Hepatocyte (in vitro differentiated cells): Measurements from ENCODE around the gene DNAH9. TPM values are rescaled to one million over a fixed set of nuclear protein-coding genes. Genes with fewer than 3 reads are reported as not detected.

Experiments
- DNase-seq: peaks from one replicate; pipeline ENCODE4 v3.0.0-alpha.2; 2016; ENCODE audit warnings: low spot score
- H2AFZ ChIP-seq: fragments of 200-600 bp; sonication (generic); 2 replicates; pipeline ENCODE4 v1.6.0; 2016; ENCODE audit warnings: antibody characterized with exemption, mild to moderate bottlenecking
- H3K27ac ChIP-seq: fragments of 200-600 bp; sonication (generic); 2 replicates; pipeline ENCODE4 v1.5.1; 2016; ENCODE audit warnings: mild to moderate bottlenecking
- H3K27me3 ChIP-seq: fragments of 200-600 bp; sonication (generic); 2 replicates; pipeline ENCODE4 v1.6.1; 2016
- H3K36me3 ChIP-seq: fragments of 200-600 bp; sonication (generic); replicated peaks from 2 replicates; pipeline ENCODE4 v1.5.1; 2016; ENCODE audit warnings: low read depth; ENCODE audit not compliant: insufficient read depth
- H3K4me1 ChIP-seq: fragments of 200-600 bp; sonication (generic); 2 replicates; pipeline ENCODE4 v1.5.1; 2016; ENCODE audit warnings: mild to moderate bottlenecking, moderate library complexity; ENCODE audit not compliant: insufficient read depth
- H3K4me2 ChIP-seq: fragments of 200-600 bp; sonication (generic); 2 replicates; pipeline ENCODE4 v1.6.0; 2016
- H3K4me3 ChIP-seq: fragments of 200-600 bp; sonication (generic); 2 replicates; pipeline ENCODE4 v1.5.1; 2016; ENCODE audit warnings: mild to moderate bottlenecking
- H3K79me2 ChIP-seq: fragments of 200-600 bp; sonication (generic); 2 replicates; pipeline ENCODE4 v1.6.0; 2017; ENCODE audit warnings: mild to moderate bottlenecking
- H3K9me2 ChIP-seq: fragments of 200-600 bp; sonication (generic); replicated peaks from 2 replicates; pipeline ENCODE4 v1.6.0; 2017; ENCODE audit warnings: mild to moderate bottlenecking; ENCODE audit not compliant: insufficient read depth
- H3K9me3 ChIP-seq: fragments of 200-600 bp; sonication (generic); 2 replicates; pipeline ENCODE4 v1.5.1; 2016; ENCODE audit warnings: low read depth, mild to moderate bottlenecking
- H4K20me1 ChIP-seq: fragments of 200-600 bp; sonication (generic); 2 replicates; pipeline ENCODE4 v1.6.0; 2016; ENCODE audit warnings: mild to moderate bottlenecking; ENCODE audit not compliant: insufficient read depth, poor library complexity, severe bottlenecking
- CTCF ChIP-seq: fragments of 200-600 bp; sonication (generic); IDR thresholded peaks from 2 replicates; pipeline ENCODE4 v1.5.1; 2016; ENCODE audit warnings: antibody characterized with exemption, mild to moderate bottlenecking; ENCODE audit not compliant: poor library complexity
- EZH2 ChIP-seq: fragments of 200-600 bp; sonication (generic); IDR thresholded peaks from 2 replicates; pipeline ENCODE4 v1.6.1; 2016; ENCODE audit warnings: antibody characterized with exemption, mild to moderate bottlenecking, borderline replicate concordance
- EZH2phosphoT487 ChIP-seq: fragments of 200-600 bp; sonication (generic); IDR thresholded peaks from one replicate; pipeline ENCODE4 v1.6.1; 2018; ENCODE audit warnings: antibody characterized with exemption, mild to moderate bottlenecking, low read depth, moderate library complexity; ENCODE audit not compliant: unreplicated experiment, severe bottlenecking
- WGBS: methylation state at CpG from one replicate; pipeline ENCODE4 v1.1.6; 2016; ENCODE audit warnings: low lambda C conversion rate; ENCODE audit errors: missing lambda C conversion rate; 5-methylcytosine and 5-hydroxymethylcytosine counted together
- polyA plus RNA-seq: library from polyadenylated mRNA; unstranded; fragments of >200 nt; fragmentation: Nextera tagmentation; extraction: Ambion mirVana; gene quantifications from 2 replicates; pipeline ENCODE4 v1.2.1, GENCODE V29; 2016
- total RNA-seq: library from RNA; depleted of rRNA; stranded (reverse); fragments of >200 nt; gene quantifications from 2 replicates; pipeline ENCODE4 v1.2.3, GENCODE V29; 2014

DNAH9 gene
- total and polyA plus RNA-seq, 2 experiments from 2014 or later, result 1.2 to 2.7 TPM

GRCh38 chr17:11561281-11561680, 37.0 kb upstream of the DNAH9 start:
- no peaks in the 10 kb centered on the region for H4K20me1 ChIP-seq
- no peaks in the 10 kb centered on the region for H3K4me1 ChIP-seq
- no peak overlapping the region for H2AFZ ChIP-seq
- no peaks in the 10 kb centered on the region for H3K79me2 ChIP-seq
- no peaks in the 10 kb centered on the region for H3K9me2 ChIP-seq
- TF ChIP-seq CTCF (no peak), EZH2 (no peak), EZH2phosphoT487 (no peak)
- H3K4me3 ChIP-seq, result no peak overlapping the region
- no peaks in the 10 kb centered on the region for H3K27me3 ChIP-seq
- no peaks in the 10 kb centered on the region for H3K36me3 ChIP-seq
- no peak overlapping the region for H3K4me2 ChIP-seq
- WGBS, result 87% methylated on average over 1 of the region's 1 CpG
- no peak for DNase-seq
- no peaks in the 10 kb centered on the region for H3K9me3 ChIP-seq
- no peak overlapping the region for H3K27ac ChIP-seq

- WGBS, result 86% methylated on average over 2 of the region's 2 CpGs
- no peak overlapping the region for H3K27ac ChIP-seq
- TF ChIP-seq EZH2, result no peak
- no peak for TF ChIP-seq EZH2phosphoT487
- no peak for TF ChIP-seq CTCF
These were observed 36.6 kb upstream of the DNAH9 start for GRCh38 chr17:11561702-11562101.

GRCh38 chr17:11564589-11565380, 33.5 kb upstream of the DNAH9 start:
- no peaks in the 10 kb centered on the region for H3K79me2 ChIP-seq
- H2AFZ ChIP-seq, result no peak overlapping the region
- no peaks in the 10 kb centered on the region for H3K9me3 ChIP-seq
- no peaks in the 10 kb centered on the region for H3K9me2 ChIP-seq
- DNase-seq, result no peak
- no peaks in the 10 kb centered on the region for H3K36me3 ChIP-seq
- H3K4me3 ChIP-seq, result no peak overlapping the region
- no peaks in the 10 kb centered on the region for H4K20me1 ChIP-seq
- TF ChIP-seq CTCF (no peak), EZH2 (no peak), EZH2phosphoT487 (no peak)
- H3K27me3 ChIP-seq, result no peaks in the 10 kb centered on the region
- no peaks in the 10 kb centered on the region for H3K4me1 ChIP-seq
- H3K4me2 ChIP-seq, result no peak overlapping the region
- no peak overlapping the region for H3K27ac ChIP-seq
- 74% methylated on average over 3 of the region's 3 CpGs for WGBS

More at GRCh38 chr17:11561702-11562101, 36.6 kb upstream of the DNAH9 start:
- no peaks in the 10 kb centered on the region for H3K79me2 ChIP-seq
- no peaks in the 10 kb centered on the region for H3K27me3 ChIP-seq
- no peaks in the 10 kb centered on the region for H4K20me1 ChIP-seq
- no peaks in the 10 kb centered on the region for H3K9me2 ChIP-seq
- no peak for DNase-seq
- H3K4me3 ChIP-seq, result no peak overlapping the region
- H3K4me1 ChIP-seq, result no peaks in the 10 kb centered on the region
- no peak overlapping the region for H2AFZ ChIP-seq
- H3K4me2 ChIP-seq, result no peak overlapping the region
- H3K9me3 ChIP-seq, result no peaks in the 10 kb centered on the region
- H3K36me3 ChIP-seq, result no peaks in the 10 kb centered on the region
